SIG-M5 (cell line): Measurements from ENCODE around the gene GRM7.

Source experiments
- DNase-seq: peaks from one replicate; lab custom pipeline; 2025; lab: John Stamatoyannopoulos, UW

The GRM7 gene

DNA sequence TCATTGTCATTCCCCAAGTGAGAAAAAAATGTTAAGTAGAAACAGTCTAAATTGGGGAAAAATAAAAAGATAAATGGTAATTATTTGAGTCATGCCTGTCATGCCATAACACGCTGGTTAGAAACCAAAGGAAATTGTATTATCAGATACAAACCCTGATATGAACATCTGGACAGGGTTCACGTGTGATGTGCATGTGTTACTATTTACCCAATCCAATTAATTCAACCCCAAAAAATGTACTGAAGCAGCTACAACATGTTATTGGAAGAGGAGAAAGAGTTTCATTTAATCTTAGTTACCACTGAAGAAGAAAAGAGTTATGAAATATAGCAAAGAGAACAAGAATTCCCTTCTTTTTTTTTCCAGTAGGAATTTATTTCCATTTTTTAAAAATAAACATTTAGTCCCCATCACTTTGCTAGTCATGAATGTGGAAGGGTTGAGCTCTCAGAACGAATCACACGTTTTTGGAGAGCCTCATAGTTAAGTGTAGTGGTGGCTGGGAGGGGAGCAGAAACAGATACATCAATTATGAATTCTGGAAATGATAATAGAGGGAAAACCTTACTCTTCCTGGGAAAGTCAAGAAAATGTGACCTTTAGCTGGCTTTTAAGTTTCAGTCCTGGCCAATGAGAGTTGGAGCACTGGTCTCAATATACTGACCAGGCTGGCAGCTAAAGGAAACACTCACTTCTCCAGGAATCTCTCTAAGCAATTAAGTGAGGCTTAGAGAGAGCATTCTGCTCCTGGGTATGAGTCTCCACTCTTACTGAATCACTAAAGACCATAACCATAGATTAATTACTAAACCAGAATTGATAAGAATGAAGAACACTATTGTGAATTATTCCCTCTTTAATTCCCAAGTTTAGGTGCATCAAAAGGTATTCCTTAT is 796.5 kb downstream of the GRM7 start:
- DNase-seq = no peak

GRCh38 chr3:7658294-7658693 is 797.4 kb downstream of the GRM7 start:
- DNase-seq = no peak

GRCh38 chr3:7659079-7659478 is 798.2 kb downstream of the GRM7 start:
- DNase-seq = no peak

DNA sequence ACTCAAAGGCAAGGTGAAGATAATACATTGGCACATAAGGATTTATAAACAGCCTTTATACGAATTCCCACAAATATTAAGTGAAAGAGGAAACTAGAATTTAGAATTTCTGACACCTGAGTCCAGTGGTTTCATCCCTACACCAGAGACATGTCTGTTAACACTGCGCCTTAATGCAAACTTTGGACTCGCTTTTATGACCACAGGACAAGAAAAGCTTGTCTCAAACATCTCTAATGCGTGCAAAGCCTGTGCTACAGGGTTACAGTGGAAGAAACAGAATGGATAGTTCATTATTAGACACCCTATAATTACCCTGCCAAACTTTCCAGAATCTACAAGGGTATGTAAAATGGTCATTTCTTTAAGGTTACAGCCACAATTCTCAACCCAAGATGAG is 802.9 kb downstream of the GRM7 start:
- DNase-seq = no peak

DNA sequence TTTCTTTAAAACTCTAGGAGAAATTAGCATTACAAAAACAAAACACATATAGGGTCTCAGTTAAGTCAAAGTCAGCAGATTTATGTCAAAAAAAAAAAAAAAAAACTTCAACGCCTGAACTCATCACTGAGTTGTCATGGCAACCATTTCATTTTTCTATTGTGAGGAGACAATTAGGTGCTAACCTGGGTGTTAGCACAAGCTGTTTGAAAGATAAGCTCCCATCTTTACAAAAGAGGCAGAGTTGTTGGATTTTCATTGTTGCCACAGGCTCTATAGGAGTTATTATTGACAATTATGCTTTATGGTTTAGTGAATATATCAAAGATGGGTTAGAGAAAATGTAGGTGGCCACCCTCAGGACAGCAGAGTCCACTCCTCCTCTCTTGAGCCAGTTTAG is 806.9 kb downstream of the GRM7 start:
- no peak for DNase-seq

GRCh38 chr3:7669641-7670040 is 808.7 kb downstream of the GRM7 start:
- DNase-seq = no peak

GRCh38 chr3:7678521-7678920 is 817.6 kb downstream of the GRM7 start:
- DNase-seq = no peak

DNA sequence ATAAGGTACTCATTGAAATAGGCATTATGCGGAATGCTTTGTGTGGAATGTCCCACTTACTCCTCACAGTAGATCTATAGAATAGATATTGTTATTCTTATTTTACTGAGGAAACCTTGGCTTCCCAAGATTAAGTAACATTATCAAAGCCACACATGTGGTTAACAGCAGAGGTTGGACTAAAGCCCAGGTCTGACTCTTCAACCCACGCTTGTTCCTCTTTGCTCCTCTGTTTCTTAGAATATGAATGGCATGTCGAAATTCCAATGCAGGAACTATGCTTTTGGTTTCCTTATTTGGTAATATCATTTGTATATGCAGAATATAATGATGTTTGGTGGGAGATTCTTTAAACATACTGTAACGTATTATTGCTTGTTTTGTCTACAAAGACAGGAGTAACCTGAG is 821.9 kb downstream of the GRM7 start:
- DNase-seq = no peak

GRCh38 chr3:7683426-7683825 is 822.5 kb downstream of the GRM7 start:
- DNase-seq = no peak

- no peak for DNase-seq
Observed at GRCh38 chr3:7684182-7684715, 823.3 kb downstream of the GRM7 start.

GRCh38 chr3:7687428-7688147 is 826.7 kb downstream of the GRM7 start:
- no peak for DNase-seq

GRCh38 chr3:7692866-7693265 is 832.0 kb downstream of the GRM7 start:
- no peak for DNase-seq

DNA sequence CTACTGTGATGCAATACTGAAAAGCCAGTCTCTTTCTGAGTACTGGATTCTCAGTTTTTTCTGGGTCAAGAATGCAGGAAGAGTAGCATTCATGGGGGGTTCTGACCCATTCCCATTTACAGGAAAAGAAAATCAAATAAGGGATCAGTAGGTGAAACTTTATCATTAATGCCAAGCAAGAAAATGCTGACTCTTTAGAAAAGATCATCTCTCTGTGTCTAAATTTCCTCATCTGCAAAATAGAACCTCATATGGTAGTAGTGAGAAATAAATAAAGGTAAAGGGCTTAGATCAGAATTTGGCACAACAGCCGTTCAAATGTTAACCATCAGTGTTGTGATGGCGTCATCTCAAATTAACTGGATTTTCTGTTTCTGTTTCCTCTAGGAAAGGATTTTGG is 833.1 kb downstream of the GRM7 start:
- no peak for DNase-seq

- DNase-seq = no peak
Observed at GRCh38 chr3:7695049-7695448, 834.1 kb downstream of the GRM7 start.

- DNase-seq = no peak
Observed at GRCh38 chr3:7696320-7696719, 835.4 kb downstream of the GRM7 start.

DNA sequence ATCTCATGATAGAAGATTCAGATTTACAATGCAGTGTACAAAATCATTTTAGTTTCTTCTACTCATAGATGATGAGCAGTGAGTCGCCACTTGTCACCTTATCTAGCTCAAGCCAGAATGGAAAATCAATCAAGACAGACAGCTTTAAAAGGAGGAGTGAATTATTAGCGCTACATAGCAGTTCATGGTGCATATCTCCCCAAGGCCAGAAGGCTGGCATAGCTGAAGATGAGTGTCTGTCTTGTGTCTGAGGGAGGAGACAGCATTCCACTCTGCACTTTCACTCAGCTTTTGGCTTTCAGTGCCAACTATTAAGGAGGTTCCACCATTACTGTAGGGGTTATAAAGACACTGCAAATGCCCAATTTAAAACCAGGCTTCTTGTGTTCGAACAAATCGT is 836.6 kb downstream of the GRM7 start:
- no peak for DNase-seq

- no peak for DNase-seq
Observed at GRCh38 chr3:7700539-7700938, 839.6 kb downstream of the GRM7 start.

GRCh38 chr3:7700977-7701376 is 840.1 kb downstream of the GRM7 start:
- DNase-seq = no peak

- no peak for DNase-seq
Observed at GRCh38 chr3:7707187-7707586, 846.3 kb downstream of the GRM7 start.

DNA sequence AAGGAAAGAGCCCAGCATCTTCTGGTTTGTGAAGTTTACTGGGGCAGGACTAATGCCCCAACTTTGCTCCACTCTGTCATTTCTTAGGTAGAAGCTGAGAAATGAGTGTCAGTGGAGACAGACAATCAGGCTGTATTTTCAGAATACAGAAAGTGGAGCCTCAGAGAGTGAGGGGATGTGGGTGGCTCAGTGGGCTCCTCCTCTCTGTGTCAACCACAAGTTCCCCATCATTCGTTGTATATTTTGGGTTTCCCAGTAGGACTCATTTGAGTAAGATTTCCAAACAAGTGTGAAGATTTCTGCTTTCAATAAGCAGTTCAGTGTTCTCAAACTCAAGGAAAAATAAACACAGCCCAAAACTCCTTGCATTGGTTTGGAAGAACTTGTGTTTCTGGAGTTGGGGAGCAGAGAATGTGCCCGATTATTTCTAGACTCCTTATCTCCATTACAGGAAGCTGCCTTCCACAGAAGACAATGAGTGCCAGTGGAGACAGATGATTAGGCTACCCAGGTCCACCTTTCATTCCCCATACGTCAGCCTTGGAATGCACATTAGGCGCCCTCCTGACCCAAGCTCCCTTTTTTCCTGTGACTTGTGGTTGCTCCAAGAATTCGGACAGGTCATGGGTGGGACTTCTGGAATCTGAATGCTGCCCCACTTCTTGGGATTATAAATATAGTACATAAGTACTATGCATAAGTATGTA is 848.6 kb downstream of the GRM7 start:
- no peak for DNase-seq

- no peak for DNase-seq
Observed at GRCh38 chr3:7710284-7710683, 849.4 kb downstream of the GRM7 start.

DNA sequence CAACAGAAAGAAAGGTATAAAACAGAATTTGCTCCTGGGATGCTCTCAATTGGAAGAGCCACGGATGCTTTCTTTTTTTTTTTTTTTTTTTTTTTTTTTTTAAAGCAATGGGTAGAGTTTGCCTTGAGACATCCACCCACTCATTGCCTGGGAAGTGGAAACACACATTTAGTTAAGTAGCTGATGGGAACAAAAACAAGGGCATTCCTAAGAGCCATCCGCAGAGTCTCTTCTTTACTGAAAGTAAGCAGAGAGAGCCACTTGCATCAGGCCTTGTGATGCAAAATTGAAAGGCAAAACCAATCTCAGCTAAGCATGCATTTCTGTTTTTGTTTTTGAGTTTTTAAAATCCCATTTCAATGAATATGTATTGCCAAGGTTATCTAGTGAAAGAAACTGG is 852.8 kb downstream of the GRM7 start:
- DNase-seq = no peak
